Epithelial cell of proximal tubule (primary cell): ENCODE data around the gene XRCC4. TPM values are rescaled to one million over a fixed set of nuclear protein-coding genes. Genes with fewer than 3 reads are reported as not detected.

Experiments
- DNase-seq: peaks from one replicate; pipeline ENCODE4 v3.0.0-alpha.2; 2011; ENCODE audit warnings: low read depth
- H3K4me3 ChIP-seq: 2 replicates; pipeline ENCODE4 v1.5.1; 2011; ENCODE audit warnings: low read depth, mild to moderate bottlenecking, low read length
- CTCF ChIP-seq: conservative IDR thresholded peaks from 2 replicates; pipeline ENCODE4 v1.5.1; 2012; ENCODE audit warnings: low read depth, mild to moderate bottlenecking, low read length
- total RNA-seq: library from RNA; depleted of rRNA; stranded (reverse); fragments of >200 nt; gene quantifications from 2 replicates; pipeline ENCODE4 v1.2.3, GENCODE V29; 2015

XRCC4 gene
- total RNA-seq, 1 donor from 2014 or later, result 16.4 TPM

GRCh38 chr5:83401775-83402174 lies 324.4 kb downstream of the XRCC4 start:
- no peak overlapping the region for H3K4me3 ChIP-seq
- no peak for TF ChIP-seq CTCF
- no peak for DNase-seq

Other genes with a start within 250 kb of the XRCC4 start
- gene TMEM167A, start 153 bp upstream of the XRCC4 start, total RNA-seq, result 42.1 and 46.7 TPM in 2 replicates